Smooth muscle cell (in vitro differentiated cells): ENCODE results near the gene TRIP12. TPM values are rescaled to one million over a fixed set of nuclear protein-coding genes. Genes with fewer than 3 reads are reported as not detected.
"Not testable (repeated sequence)": the region's sequence is repeated elsewhere in the genome, so short reads cannot be mapped to it uniquely, and the experiment has no call there.

Experiments
- DNase-seq: peaks from one replicate; lab custom pipeline; 2025; ENCODE audit not compliant: unreplicated experiment; lab: John Stamatoyannopoulos, UW
- H2AFZ ChIP-seq: fragments of 200-600 bp; sonication (generic); 2 replicates; pipeline ENCODE4 v1.6.0; 2016; ENCODE audit warnings: antibody characterized with exemption, low read depth, mild to moderate bottlenecking
- H3F3A ChIP-seq: fragments of 200-600 bp; sonication (generic); 2 replicates; pipeline ENCODE4 v1.6.0; 2017; ENCODE audit warnings: antibody characterized with exemption, low read depth
- H3K27ac ChIP-seq: fragments of 200-600 bp; sonication (generic); 2 replicates; pipeline ENCODE4 v1.5.1; 2016; ENCODE audit warnings: low read depth, mild to moderate bottlenecking
- H3K27me3 ChIP-seq: fragments of 200-600 bp; sonication (generic); 2 replicates; pipeline ENCODE4 v1.6.1; 2016; ENCODE audit warnings: low read depth, mild to moderate bottlenecking
- H3K36me3 ChIP-seq: fragments of 200-600 bp; sonication (generic); 2 replicates; pipeline ENCODE4 v1.5.1; 2016; ENCODE audit warnings: low read depth
- H3K4me1 ChIP-seq: fragments of 200-600 bp; sonication (generic); 2 replicates; pipeline ENCODE4 v1.5.1; 2016; ENCODE audit warnings: low read depth
- H3K4me2 ChIP-seq: fragments of 200-600 bp; sonication (generic); 2 replicates; pipeline ENCODE4 v1.6.0; 2016; ENCODE audit warnings: mild to moderate bottlenecking
- H3K4me3 ChIP-seq: fragments of 200-600 bp; sonication (generic); 2 replicates; pipeline ENCODE4 v1.5.1; 2016; ENCODE audit warnings: mild to moderate bottlenecking
- H3K79me2 ChIP-seq: fragments of 200-600 bp; sonication (generic); 2 replicates; pipeline ENCODE4 v1.6.0; 2016; ENCODE audit warnings: low read depth, mild to moderate bottlenecking
- H3K9ac ChIP-seq: fragments of 200-600 bp; sonication (generic); 2 replicates; pipeline ENCODE4 v1.6.0; 2016; ENCODE audit warnings: low read depth
- H3K9me3 ChIP-seq: fragments of 200-600 bp; sonication (generic); replicated peaks from 2 replicates; pipeline ENCODE4 v1.5.1; 2016; ENCODE audit warnings: low read depth
- H4K20me1 ChIP-seq: fragments of 200-600 bp; sonication (generic); 2 replicates; pipeline ENCODE4 v1.6.0; 2016; ENCODE audit warnings: low read depth
- CTCF ChIP-seq: fragments of 200-600 bp; sonication (generic); IDR thresholded peaks from 2 replicates; pipeline ENCODE4 v1.5.1; 2017; ENCODE audit warnings: borderline replicate concordance, mild to moderate bottlenecking, antibody characterized with exemption; ENCODE audit not compliant: insufficient read depth, poor library complexity, severe bottlenecking
- WGBS: methylation state at CpG from one replicate; pipeline ENCODE4 v1.1.7; 2016; ENCODE audit warnings: low lambda C conversion rate; 5-methylcytosine and 5-hydroxymethylcytosine counted together
- polyA plus RNA-seq: library from polyadenylated mRNA; unstranded; fragments of >200 nt; fragmentation: Nextera tagmentation; extraction: Ambion mirVana; gene quantifications from 2 replicates; pipeline ENCODE4 v1.2.1, GENCODE V29; 2016
- total RNA-seq: library from RNA; depleted of rRNA; stranded (reverse); fragments of >200 nt; gene quantifications from 2 replicates; pipeline ENCODE4 v1.2.3, GENCODE V29; 2014

TRIP12 gene
- total RNA-seq, result 103 and 149 TPM in 2 replicates
- polyA plus RNA-seq, result 30.2 and 45.5 TPM in 2 replicates

- peak; percentile 96 for DNase-seq
- Histone ChIP-seq H3K36me3 (no peaks in the 10 kb centered on the region), H3F3A (no peaks in the 10 kb centered on the region), H3K4me3 (peak within 1 kb of the TSS; percentile 97), H2AFZ (peak within 1 kb of the TSS; percentile 75), H3K79me2 (peaks cover 77% of the 10 kb centered on the region), H3K4me1 (peaks cover 11% of the 10 kb centered on the region), H3K9me3 (no peaks in the 10 kb centered on the region), H4K20me1 (peaks cover 38% of the 10 kb centered on the region), H3K27ac (peak within 1 kb of the TSS; percentile 93), H3K4me2 (peak within 1 kb of the TSS; percentile 92), H3K27me3 (no peaks in the 10 kb centered on the region), H3K9ac (peak within 1 kb of the TSS; percentile 93)
- no peak for TF ChIP-seq CTCF
- 1% methylated on average over 23 of the region's 49 CpGs for WGBS
These were observed at the start of gene TRIP12 for GRCh38 chr2:229921892-229922448. Gene TRIP12 (minus strand): TSS chr2:229922009. CDS start chr2:229880079, 41,930 bp downstream.

GRCh38 chr2:229971298-229971790 lies 49.5 kb upstream of the TRIP12 start:
- 93% methylated on average over 3 of the region's 3 CpGs for WGBS
- no peaks in the 10 kb centered on the region for H3K36me3 ChIP-seq
- no peak overlapping the region for H2AFZ ChIP-seq
- H3K4me3 ChIP-seq, result no peak overlapping the region
- H4K20me1 ChIP-seq, result no peaks in the 10 kb centered on the region
- H3K27me3 ChIP-seq, result no peaks in the 10 kb centered on the region
- H3K4me1 ChIP-seq, result no peaks in the 10 kb centered on the region
- H3K79me2 ChIP-seq, result no peaks in the 10 kb centered on the region
- H3K9ac ChIP-seq, result no peak overlapping the region
- TF ChIP-seq CTCF, result no peak
- DNase-seq, result no peak
- no peak overlapping the region for H3K4me2 ChIP-seq
- H3F3A ChIP-seq, result no peaks in the 10 kb centered on the region
- H3K27ac ChIP-seq, result no peak overlapping the region
- H3K9me3 ChIP-seq, result no peaks in the 10 kb centered on the region

- H3K4me1 ChIP-seq, result no peaks in the 10 kb centered on the region
- no peak overlapping the region for H3K9ac ChIP-seq
- 43% methylated on average over 3 of the region's 3 CpGs for WGBS
- H3K79me2 ChIP-seq, result no peaks in the 10 kb centered on the region
- H3K4me3 ChIP-seq, result no peak overlapping the region
- TF ChIP-seq CTCF, result no peak
- no peaks in the 10 kb centered on the region for H3K9me3 ChIP-seq
- no peak overlapping the region for H2AFZ ChIP-seq
- no peak overlapping the region for H3K27ac ChIP-seq
- H3F3A ChIP-seq, result no peaks in the 10 kb centered on the region
- no peak for DNase-seq
- no peaks in the 10 kb centered on the region for H3K36me3 ChIP-seq
- H4K20me1 ChIP-seq, result no peaks in the 10 kb centered on the region
- no peak overlapping the region for H3K4me2 ChIP-seq
- no peaks in the 10 kb centered on the region for H3K27me3 ChIP-seq
These were observed 48.6 kb upstream of the TRIP12 start for GRCh38 chr2:229970406-229970805.

- Histone ChIP-seq H3F3A (no peaks in the 10 kb centered on the region), H3K27ac (no peak overlapping the region), H2AFZ (no peak overlapping the region), H3K9ac (no peak overlapping the region), H3K4me2 (no peak overlapping the region), H3K36me3 (no peaks in the 10 kb centered on the region), H3K27me3 (no peaks in the 10 kb centered on the region), H3K9me3 (no peaks in the 10 kb centered on the region), H3K4me1 (no peaks in the 10 kb centered on the region), H4K20me1 (no peaks in the 10 kb centered on the region), H3K79me2 (no peaks in the 10 kb centered on the region), H3K4me3 (no peak overlapping the region)
- 79% methylated on average over 3 of the region's 3 CpGs for WGBS
- no peak for TF ChIP-seq CTCF
- DNase-seq, result no peak
These were observed 48.1 kb upstream of the TRIP12 start for GRCh38 chr2:229969921-229970320.

GRCh38 chr2:229963596-229963995 lies 41.8 kb upstream of the TRIP12 start:
- not testable (repeated sequence) for H3K36me3 ChIP-seq, H4K20me1 ChIP-seq, H3K27ac ChIP-seq, H3K79me2 ChIP-seq, H3K9me3 ChIP-seq, H3K27me3 ChIP-seq, DNase-seq, H3F3A ChIP-seq, H3K4me2 ChIP-seq, H2AFZ ChIP-seq, H3K9ac ChIP-seq, H3K4me3 ChIP-seq, H3K4me1 ChIP-seq
- WGBS, result 96% methylated on average over 9 of the region's 9 CpGs
